ENCODE measurements around the gene RNF111. TPM values are rescaled to one million over a fixed set of nuclear protein-coding genes. Genes with fewer than 3 reads are reported as not detected.
"Not testable (repeated sequence)": the region's sequence is repeated elsewhere in the genome, so short reads cannot be mapped to it uniquely, and the experiment has no call there.

The RNF111 gene
- total and polyA plus RNA-seq, 3 donors from 2014 or later = 23.1 to 32.8 (median 26.8) TPM

- no peaks in the 10 kb centered on the region for H3K9me3 ChIP-seq
- no peaks in the 10 kb centered on the region for H3K36me3 ChIP-seq (ENCODE audit: low read depth, missing control alignments)
- no peak for DNase-seq
- no peak overlapping the region for H3K4me3 ChIP-seq
- intact Hi-C loops (cut with DNase I; ENCODE audit: low total_unique reads) = no loop called here
- 78 to 87% methylated on average over 1 to 2 of the region's 2 CpGs for WGBS, 2 donors
- TF ChIP-seq POLR2A (IDR thresholded peaks at IDR 0.05) (no peak), CTCF (IDR thresholded peaks at IDR 0.05) (no peak)
- no peaks in the 10 kb centered on the region for H3K27me3 ChIP-seq
- no peaks in the 10 kb centered on the region for H3K4me1 ChIP-seq
- no peak overlapping the region for H3K27ac ChIP-seq
Observed at GRCh38 chr15:59124261-59124660, 136.8 kb downstream of the RNF111 start.

- H3K4me1 ChIP-seq; H3K27ac ChIP-seq; H3K36me3 ChIP-seq (ENCODE audit: low read depth, missing control alignments); H3K27me3 ChIP-seq; H3K4me3 ChIP-seq; DNase-seq; intact Hi-C loops (cut with DNase I; ENCODE audit: low total_unique reads); H3K9me3 ChIP-seq: not testable (repeated sequence)
- WGBS, 2 donors = 94 to 97% methylated on average over 4 of the region's 4 CpGs
Observed at GRCh38 chr15:59125683-59126082, 138.2 kb downstream of the RNF111 start.

GRCh38 chr15:59127255-59127654 lies 139.8 kb downstream of the RNF111 start:
- H3K9me3 ChIP-seq; H3K4me1 ChIP-seq; intact Hi-C loops (cut with DNase I; ENCODE audit: low total_unique reads); H3K4me3 ChIP-seq; H3K27ac ChIP-seq; H3K27me3 ChIP-seq; H3K36me3 ChIP-seq (ENCODE audit: low read depth, missing control alignments); DNase-seq: not testable (repeated sequence)
- WGBS, 2 donors = 87 to 97% methylated on average over 1 of the region's 1 CpG

- no peak overlapping the region for H3K27ac ChIP-seq
- 92 to 97% methylated on average over 15 to 16 of the region's 16 CpGs for WGBS, 2 donors
- H3K4me1 ChIP-seq = no peaks in the 10 kb centered on the region
- H3K27me3 ChIP-seq = no peaks in the 10 kb centered on the region
- no peak for DNase-seq
- intact Hi-C loops (cut with DNase I; ENCODE audit: low total_unique reads) = no loop called here
- TF ChIP-seq POLR2A (IDR thresholded peaks at IDR 0.05) = no peak
- no peak for TF ChIP-seq CTCF (IDR thresholded peaks at IDR 0.05)
- no peak overlapping the region for H3K4me3 ChIP-seq
- no peaks in the 10 kb centered on the region for H3K36me3 ChIP-seq (ENCODE audit: low read depth, missing control alignments)
- no peaks in the 10 kb centered on the region for H3K9me3 ChIP-seq
Observed at GRCh38 chr15:59131456-59131855, 144.0 kb downstream of the RNF111 start.

- DNase-seq = no peak
- whole genome bisulfite sequencing, 2 donors = 94 to 96% methylated on average over 3 of the region's 3 CpGs
- no peak overlapping the region for H3K4me3 ChIP-seq
- TF ChIP-seq POLR2A (IDR thresholded peaks at IDR 0.05) = no peak
- no peak for TF ChIP-seq CTCF (IDR thresholded peaks at IDR 0.05)
- H3K27me3 ChIP-seq = no peaks in the 10 kb centered on the region
- intact Hi-C loops (cut with DNase I; ENCODE audit: low total_unique reads) = no loop called here
- H3K9me3 ChIP-seq = no peaks in the 10 kb centered on the region
- H3K27ac ChIP-seq = no peak overlapping the region
- H3K4me1 ChIP-seq = no peaks in the 10 kb centered on the region
- H3K36me3 ChIP-seq (ENCODE audit: low read depth, missing control alignments) = no peaks in the 10 kb centered on the region
Observed at GRCh38 chr15:59131969-59132562, 144.6 kb downstream of the RNF111 start.

- WGBS, 2 donors = 95 to 96% methylated on average over 5 to 6 of the region's 6 CpGs
- intact Hi-C loops (cut with DNase I; ENCODE audit: low total_unique reads) = no loop called here
Observed at GRCh38 chr15:59133929-59134427, 146.5 kb downstream of the RNF111 start.

More at GRCh38 chr15:59133929-59134427, 146.5 kb downstream of the RNF111 start:
- DNase-seq = no peak
- Histone ChIP-seq H3K9me3 (no peaks in the 10 kb centered on the region), H3K4me1 (no peaks in the 10 kb centered on the region), H3K27me3 (no peaks in the 10 kb centered on the region), H3K36me3 (ENCODE audit: low read depth, missing control alignments) (no peaks in the 10 kb centered on the region), H3K4me3 (no peak overlapping the region), H3K27ac (no peak overlapping the region)
- no peak for TF ChIP-seq CTCF (IDR thresholded peaks at IDR 0.05)
- no peak for TF ChIP-seq POLR2A (IDR thresholded peaks at IDR 0.05)
